ENCODE results near the gene COL18A1.
"Not testable (repeated sequence)": the region's sequence is repeated elsewhere in the genome, so short reads cannot be mapped to it uniquely, and the experiment has no call there.

The COL18A1 gene

DNA sequence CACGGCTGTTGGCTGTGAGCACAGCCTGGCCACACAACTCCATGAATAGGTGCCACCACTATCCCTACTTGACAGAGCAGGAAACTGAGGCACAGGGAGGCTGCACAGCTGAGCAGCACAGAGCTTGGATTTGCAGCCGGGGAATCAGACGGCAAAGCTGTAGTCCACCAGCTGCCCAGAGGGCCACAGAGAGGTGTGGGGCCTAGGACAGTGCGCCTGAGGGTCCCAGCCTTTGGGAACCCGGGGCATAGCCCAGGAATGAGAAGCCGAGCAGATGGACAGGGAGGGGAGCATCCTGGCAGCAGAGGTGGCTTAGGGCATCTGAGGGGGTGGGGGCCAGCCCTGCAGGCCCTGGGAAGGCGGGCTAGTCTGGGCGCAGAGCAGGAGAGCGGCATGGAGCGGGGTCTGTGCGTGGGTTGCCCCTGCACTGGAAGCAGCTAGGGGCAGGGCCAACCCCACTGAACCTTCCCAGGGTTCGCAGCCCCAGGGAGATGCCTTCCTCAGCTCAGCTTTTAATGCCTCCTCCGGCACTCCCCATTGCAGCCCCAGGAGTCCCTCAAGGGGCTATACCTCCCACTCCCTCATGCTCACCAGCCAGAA lies 46.2 kb upstream of the COL18A1 start:
- in situ Hi-C loops (cut with HindIII; ENCODE audit: low sequenced_read_pairs) = no loop called here
- TF ChIP-seq, protein P1, sequence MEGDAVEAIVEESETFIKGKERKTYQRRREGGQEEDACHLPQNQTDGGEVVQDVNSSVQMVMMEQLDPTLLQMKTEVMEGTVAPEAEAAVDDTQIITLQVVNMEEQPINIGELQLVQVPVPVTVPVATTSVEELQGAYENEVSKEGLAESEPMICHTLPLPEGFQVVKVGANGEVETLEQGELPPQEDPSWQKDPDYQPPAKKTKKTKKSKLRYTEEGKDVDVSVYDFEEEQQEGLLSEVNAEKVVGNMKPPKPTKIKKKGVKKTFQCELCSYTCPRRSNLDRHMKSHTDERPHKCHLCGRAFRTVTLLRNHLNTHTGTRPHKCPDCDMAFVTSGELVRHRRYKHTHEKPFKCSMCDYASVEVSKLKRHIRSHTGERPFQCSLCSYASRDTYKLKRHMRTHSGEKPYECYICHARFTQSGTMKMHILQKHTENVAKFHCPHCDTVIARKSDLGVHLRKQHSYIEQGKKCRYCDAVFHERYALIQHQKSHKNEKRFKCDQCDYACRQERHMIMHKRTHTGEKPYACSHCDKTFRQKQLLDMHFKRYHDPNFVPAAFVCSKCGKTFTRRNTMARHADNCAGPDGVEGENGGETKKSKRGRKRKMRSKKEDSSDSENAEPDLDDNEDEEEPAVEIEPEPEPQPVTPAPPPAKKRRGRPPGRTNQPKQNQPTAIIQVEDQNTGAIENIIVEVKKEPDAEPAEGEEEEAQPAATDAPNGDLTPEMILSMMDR (IDR thresholded peaks at IDR 0.05; ENCODE audit: low read depth, low read length, missing control alignments) = no peak
- no peak for DNase-seq (ENCODE audit: low read depth)
- no peak overlapping the region for H3K4me3 ChIP-seq (ENCODE audit: low read depth, low read length)

DNA sequence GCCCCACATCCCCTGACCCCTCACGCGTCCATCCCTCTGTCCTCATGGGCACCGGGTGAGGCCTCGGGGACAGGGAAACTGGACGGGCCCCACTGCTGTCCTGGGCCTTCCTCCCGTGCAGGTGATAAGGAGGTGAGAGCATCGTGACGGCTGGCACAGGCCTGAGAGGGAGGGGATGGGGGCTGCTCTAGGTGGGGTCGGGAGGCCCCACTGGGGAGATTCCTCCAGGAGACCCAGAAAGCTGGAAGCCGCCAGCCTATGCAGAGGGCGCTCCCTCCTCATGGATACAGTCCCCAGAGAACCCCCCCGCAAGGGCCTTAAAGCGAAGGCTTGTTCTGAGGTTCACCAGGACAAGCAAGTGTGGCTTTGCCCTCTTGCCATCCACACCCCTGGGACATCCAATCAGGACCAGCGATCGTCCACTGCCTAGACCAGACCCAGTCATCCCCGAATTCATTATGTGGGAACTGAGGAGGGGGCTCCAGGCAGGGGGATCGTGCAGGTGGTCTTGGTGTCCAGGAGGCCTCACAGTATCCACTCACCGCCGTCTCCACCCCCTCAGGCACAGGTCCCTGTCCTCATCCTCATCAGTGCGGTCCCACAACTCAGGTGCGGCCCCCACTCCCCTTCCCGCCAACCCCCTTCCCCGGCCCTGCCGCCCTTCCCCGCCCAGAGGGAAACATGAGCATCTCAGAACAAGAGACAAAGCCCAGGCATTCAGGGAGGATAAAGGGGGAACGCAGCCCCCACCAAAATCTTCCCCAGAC lies 45.3 kb upstream of the COL18A1 start:
- DNase-seq (ENCODE audit: low read depth) = no peak
- in situ Hi-C loops (cut with HindIII; ENCODE audit: low sequenced_read_pairs) = no loop called here
- H3K4me3 ChIP-seq (ENCODE audit: low read depth, low read length) = no peak overlapping the region
- TF ChIP-seq, protein P1 (IDR thresholded peaks at IDR 0.05; ENCODE audit: low read depth, low read length, missing control alignments) = no peak

DNA sequence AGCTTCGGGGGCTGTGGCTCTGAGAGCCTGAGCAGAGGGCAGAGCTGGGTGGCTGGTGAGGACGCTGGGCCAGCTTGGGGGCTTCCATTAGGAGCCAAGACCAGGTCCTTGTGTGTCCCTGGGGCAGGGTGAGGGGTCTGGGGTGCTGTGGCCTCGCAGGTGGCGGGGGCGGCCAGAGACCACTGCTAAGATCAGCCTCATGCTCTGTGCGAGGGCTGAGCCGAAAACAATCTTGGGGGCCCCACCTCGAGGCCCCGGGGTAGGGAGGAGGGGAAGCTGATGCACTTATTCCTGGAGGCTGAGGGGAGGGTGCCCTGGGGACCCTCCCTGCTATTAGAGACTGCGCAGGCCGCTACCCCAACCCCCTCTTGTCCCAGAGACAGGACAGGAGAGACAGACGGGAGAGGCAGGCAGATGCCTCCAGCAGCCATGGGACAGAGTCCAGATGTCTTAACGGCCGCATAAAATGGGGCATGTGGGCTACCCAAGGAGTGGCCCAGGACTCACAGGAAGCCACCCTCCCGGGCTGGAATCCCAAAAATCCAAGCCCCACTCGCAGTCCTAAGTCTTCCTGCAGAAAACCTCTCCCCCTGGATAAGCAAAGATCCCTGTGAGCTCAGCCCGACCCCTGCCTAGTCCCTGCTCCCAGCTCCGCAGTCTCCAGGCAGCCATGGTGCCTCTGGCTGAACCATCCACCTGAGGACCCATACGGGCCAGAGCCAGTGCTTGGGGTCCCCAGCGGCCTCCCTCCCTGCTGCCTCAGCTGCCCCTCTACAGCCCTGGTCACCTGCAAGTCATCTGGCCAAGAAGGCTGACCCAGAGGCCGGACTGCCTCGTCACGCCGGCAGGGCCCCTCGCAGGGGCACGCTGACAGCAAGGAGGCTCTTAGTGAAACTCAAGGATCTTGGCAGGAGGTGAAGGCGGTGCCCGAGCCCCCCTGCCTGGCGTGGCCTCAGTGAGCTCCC lies 43.6 kb upstream of the COL18A1 start:
- H3K4me3 ChIP-seq (ENCODE audit: low read depth, low read length) = no peak overlapping the region
- TF ChIP-seq, protein P1 (IDR thresholded peaks at IDR 0.05; ENCODE audit: low read depth, low read length, missing control alignments) = no peak
- DNase-seq (ENCODE audit: low read depth) = no peak
- in situ Hi-C loops (cut with HindIII; ENCODE audit: low sequenced_read_pairs) = no loop called here

DNA sequence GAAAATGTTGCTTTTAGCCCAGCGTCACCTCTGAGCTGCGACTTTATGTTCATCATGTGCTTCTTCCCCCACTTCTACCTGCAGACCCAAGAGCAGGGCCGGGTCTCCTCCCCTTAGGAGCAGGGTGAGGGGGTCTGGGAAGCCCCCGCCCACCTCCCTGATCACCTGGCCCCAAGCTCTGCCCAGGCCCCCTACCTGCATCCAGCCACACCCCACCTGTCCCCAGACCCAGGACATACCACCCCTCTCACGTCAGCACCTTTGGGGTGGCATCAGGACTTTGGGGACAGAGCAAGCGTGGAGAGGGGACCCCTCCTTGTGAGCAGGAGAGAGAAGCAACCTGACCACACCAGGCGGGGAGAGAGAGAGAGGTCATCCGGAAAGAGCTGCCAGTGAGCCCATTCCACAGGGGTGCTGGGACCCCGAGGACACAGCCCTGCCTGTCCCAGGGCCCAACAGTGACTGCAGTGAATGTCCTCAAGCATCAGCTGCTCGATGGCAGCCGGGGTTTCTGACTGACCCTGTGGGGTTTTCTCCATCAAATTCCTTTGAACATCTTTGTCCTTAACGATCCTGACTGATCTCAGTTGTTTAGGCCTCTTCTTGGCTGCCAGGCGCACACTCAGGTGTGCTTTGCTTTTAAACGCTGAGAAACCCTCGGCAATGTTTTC lies 42.8 kb upstream of the COL18A1 start:
- TF ChIP-seq, protein P1 (IDR thresholded peaks at IDR 0.05; ENCODE audit: low read depth, low read length, missing control alignments) = no peak
- in situ Hi-C loops (cut with HindIII; ENCODE audit: low sequenced_read_pairs) = no loop called here
- no peak for DNase-seq (ENCODE audit: low read depth)
- no peak overlapping the region for H3K4me3 ChIP-seq (ENCODE audit: low read depth, low read length)

DNA sequence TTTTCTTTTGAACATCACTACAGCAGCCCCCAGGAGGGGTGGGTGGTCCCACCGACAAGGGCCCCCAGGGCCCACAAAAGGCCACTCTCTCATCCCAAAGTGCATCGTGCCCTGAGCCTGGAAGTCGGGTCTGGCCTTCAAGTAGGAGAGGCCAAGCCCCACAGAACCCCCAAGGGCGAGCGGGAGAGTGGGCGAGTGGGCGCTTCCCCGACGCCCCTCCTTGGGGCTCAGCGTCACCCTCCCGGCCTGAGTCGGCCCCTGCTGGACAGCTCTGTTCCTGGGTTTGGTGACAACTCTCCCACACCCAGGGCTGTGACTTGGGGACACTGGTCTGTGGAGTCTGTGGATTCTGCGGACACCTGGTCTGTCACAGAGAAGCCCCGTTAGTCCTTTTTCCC lies 42.2 kb upstream of the COL18A1 start:
- TF ChIP-seq, protein P1 (IDR thresholded peaks at IDR 0.05; ENCODE audit: low read depth, low read length, missing control alignments) = no peak
- in situ Hi-C loops (cut with HindIII; ENCODE audit: low sequenced_read_pairs) = no loop called here
- DNase-seq (ENCODE audit: low read depth) = no peak
- no peak overlapping the region for H3K4me3 ChIP-seq (ENCODE audit: low read depth, low read length)

DNA sequence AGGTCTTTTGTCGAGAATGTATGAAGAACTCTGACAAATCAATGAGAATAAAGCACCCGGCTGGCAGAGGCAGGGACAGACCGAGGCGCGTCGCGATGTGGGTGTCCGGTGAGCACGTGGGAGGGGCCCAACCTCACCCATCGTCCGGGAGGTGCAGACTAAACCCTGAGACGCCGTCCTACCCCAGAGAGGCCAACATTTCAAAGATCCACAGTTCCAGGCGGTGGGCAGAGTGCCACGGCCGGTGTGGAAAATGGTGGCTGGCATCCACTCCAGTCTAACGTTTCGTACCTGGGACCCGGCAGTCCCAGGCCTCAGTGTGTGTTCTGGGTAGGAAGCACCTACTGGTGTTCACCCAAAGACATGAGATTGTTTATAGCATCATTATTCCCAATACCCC lies 41.7 kb upstream of the COL18A1 start:
- DNase-seq (ENCODE audit: low read depth); H3K4me3 ChIP-seq (ENCODE audit: low read depth, low read length); in situ Hi-C loops (cut with HindIII; ENCODE audit: low sequenced_read_pairs): not testable (repeated sequence)

All from astrocyte of the cerebellum (primary cell).